H1 (cell line): ENCODE results near the gene KLC4. TPM values are rescaled to one million over a fixed set of nuclear protein-coding genes. Genes with fewer than 3 reads are reported as not detected.

Source experiments
- ATF3 ChIP-seq: IDR thresholded peaks from 2 replicates; pipeline ENCODE4 v1.6.1; 2011; ENCODE audit warnings: low read depth, mild to moderate bottlenecking, low read length; ENCODE audit not compliant: insufficient read depth
- BACH1 ChIP-seq: IDR thresholded peaks from 2 replicates; pipeline ENCODE4 v1.6.1; 2012; ENCODE audit warnings: low read length, improper control_type of control experiment
- CTBP2 ChIP-seq: IDR thresholded peaks from 2 replicates; pipeline ENCODE4 v1.7.0; 2011; ENCODE audit warnings: borderline replicate concordance, mild to moderate bottlenecking, moderate library complexity, mixed read lengths, low read length; ENCODE audit not compliant: insufficient read depth, insufficient read length
- EZH2 ChIP-seq: fragments of 200-600 bp; sonication (generic); IDR thresholded peaks from 2 replicates; pipeline ENCODE4 v1.7.1; 2012; ENCODE audit warnings: low read depth, mild to moderate bottlenecking, moderate library complexity, low read length, inconsistent platforms; ENCODE audit not compliant: severe bottlenecking
- HDAC2 ChIP-seq, 2 experiments: fragments of 300-600 bp in 1 of 2; sonication (generic) in 1 of 2; IDR thresholded peaks; 2 replicates each; pipeline ENCODE4 v1.6.1; 2011 to 2012; ENCODE audit warnings: low read depth in 2 of 2, low read length in 2 of 2, mild to moderate bottlenecking in 2 of 2, moderate library complexity in 2 of 2, borderline replicate concordance in 1 of 2, inconsistent platforms in 1 of 2
- JUN ChIP-seq: IDR thresholded peaks from 2 replicates; pipeline ENCODE4 v1.6.1; 2011; ENCODE audit warnings: low read depth, mild to moderate bottlenecking, improper control_type of control experiment, low read length
- MAFK ChIP-seq: IDR thresholded peaks from 2 replicates; pipeline ENCODE4 v1.6.1; 2012; ENCODE audit warnings: low read depth, mild to moderate bottlenecking, improper control_type of control experiment, low read length
- POLR2A ChIP-seq, 2 experiments: IDR thresholded peaks; 1 replicate in 1 of 2; 2 replicates in 1 of 2; pipeline ENCODE4 v1.6.1; 2011; ENCODE audit warnings: low read depth in 2 of 2, low read length in 2 of 2, mild to moderate bottlenecking in 2 of 2; ENCODE audit errors: control extremely low read depth in 1 of 2
- RFX5 ChIP-seq: IDR thresholded peaks from 2 replicates; pipeline ENCODE4 v1.6.1; 2011; ENCODE audit warnings: low read depth, low read length, improper control_type of control experiment, borderline replicate concordance
- RXRA ChIP-seq: IDR thresholded peaks from 2 replicates; pipeline ENCODE4 v1.6.1; 2011; ENCODE audit warnings: low read depth, mild to moderate bottlenecking, low read length, moderate library complexity; ENCODE audit not compliant: insufficient read depth
- polyA plus RNA-seq, 7 experiments: library from polyadenylated mRNA; depleted of rRNA in 3 of 7; stranded (reverse) in 5 of 7; unstranded in 2 of 7; fragments of >200 nt in 5 of 7; fragments of 200-250 nt in 2 of 7; gene quantifications; 1 replicate in 5 of 7; 2 replicates in 1 of 7; 4 replicates in 1 of 7; pipeline versions ENCODE4 v1.2.1 to v1.2.3, GENCODE V29; 2011 to 2013; ENCODE audit warnings: missing spikeins in 2 of 7, mixed read lengths in 2 of 7
- total RNA-seq: library from RNA; stranded (reverse); fragmentation: NEBNext Ultra II Directional; extraction: Animal tissue kit (Norgen Biotek cat#: 25700); gene quantifications from 2 replicates; pipeline ENCODE4 v1.2.1, GENCODE V29; 2021

KLC4 gene
- total and polyA plus RNA-seq, 2 of the 8 experiments (the other 6 are each of a cell fraction or from before 2014, with no cell fraction given), result 15.7 to 28.5 TPM

- TF ChIP-seq ATF3 (no peak), CTBP2 (no peak), HDAC2 (IDR thresholded peaks at IDR 0.05; ENCODE audit: borderline replicate concordance in 1 of 2, low read depth in 2 of 2, low read length in 2 of 2) (no peak), BACH1 (no peak), EZH2 (no peak), JUN (no peak), MAFK (no peak), RFX5 (no peak), RXRA (no peak), POLR2A (IDR thresholded peaks at IDR 0.05; ENCODE audit: control extremely low read depth in 1 of 2, low read depth in 2 of 2, low read length in 2 of 2) (no peak)
Measured at GRCh38 chr6:43092635-43093034, 33.2 kb downstream of the KLC4 start (continued).
